ENCODE results near the gene TNFRSF8. TPM values are rescaled to one million over a fixed set of nuclear protein-coding genes. Genes with fewer than 3 reads are reported as not detected.

The TNFRSF8 gene
- total RNA-seq, 2 donors from 2014 or later: 0.16 to 0.47 TPM

GRCh38 chr1:12173041-12173509 lies 110.0 kb downstream of the TNFRSF8 start:
- intact Hi-C loops (cut with DNase I): no loop called here
- H3K27me3 ChIP-seq: no peaks in the 10 kb centered on the region
- no peaks in the 10 kb centered on the region for H3K9me3 ChIP-seq
- no peak overlapping the region for H3K4me3 ChIP-seq
- H3K36me3 ChIP-seq: no peaks in the 10 kb centered on the region
- H3K27ac ChIP-seq: peak overlapping the region; percentile 53
- no peak for DNase-seq
- no peak for TF ChIP-seq CTCF (IDR thresholded peaks at IDR 0.05)
- H3K9ac ChIP-seq (ENCODE audit: low read depth in 2 of 2, low read length in 2 of 2): peak overlapping the region in 1 of 2 donors; percentile 1
- H3K4me1 ChIP-seq: no peaks in the 10 kb centered on the region

- Histone ChIP-seq H3K4me3 (no peak overlapping the region), H3K9me3 (no peaks in the 10 kb centered on the region), H3K36me3 (no peaks in the 10 kb centered on the region), H3K27me3 (no peaks in the 10 kb centered on the region), H3K9ac (ENCODE audit: low read depth in 2 of 2, low read length in 2 of 2) (no peak overlapping the region), H3K4me1 (no peaks in the 10 kb centered on the region), H3K27ac (peak overlapping the region; percentile 53)
- peak; percentile 62 for DNase-seq
- intact Hi-C loops (cut with DNase I): no loop called here
- no peak for TF ChIP-seq CTCF (IDR thresholded peaks at IDR 0.05)
Observed at GRCh38 chr1:12173631-12174121, 110.6 kb downstream of the TNFRSF8 start.

- Histone ChIP-seq H3K4me1 (no peaks in the 10 kb centered on the region), H3K27me3 (no peaks in the 10 kb centered on the region), H3K27ac (peak overlapping the region; percentile 40), H3K9me3 (no peaks in the 10 kb centered on the region), H3K9ac (ENCODE audit: low read depth in 2 of 2, low read length in 2 of 2) (peak overlapping the region; percentile 5 to 54), H3K4me3 (no peak overlapping the region), H3K36me3 (no peaks in the 10 kb centered on the region)
- intact Hi-C loops (cut with DNase I): no loop called here
- no peak for TF ChIP-seq CTCF (IDR thresholded peaks at IDR 0.05)
- DNase-seq: no peak
Observed at GRCh38 chr1:12174924-12175810, 112.1 kb downstream of the TNFRSF8 start.

GRCh38 chr1:12176298-12177118 lies 113.4 kb downstream of the TNFRSF8 start:
- H3K4me3 ChIP-seq: no peak overlapping the region
- H3K9ac ChIP-seq (ENCODE audit: low read depth in 2 of 2, low read length in 2 of 2): no peak overlapping the region
- H3K9me3 ChIP-seq: no peaks in the 10 kb centered on the region
- no peaks in the 10 kb centered on the region for H3K27me3 ChIP-seq
- H3K36me3 ChIP-seq: no peaks in the 10 kb centered on the region
- intact Hi-C loops (cut with DNase I): no loop called here
- no peaks in the 10 kb centered on the region for H3K4me1 ChIP-seq
- DNase-seq: no peak
- peak overlapping the region; percentile 24 for H3K27ac ChIP-seq
- TF ChIP-seq CTCF (IDR thresholded peaks at IDR 0.05): no peak
